ENCODE results near the gene RHOBTB1.

RHOBTB1 gene

DNA sequence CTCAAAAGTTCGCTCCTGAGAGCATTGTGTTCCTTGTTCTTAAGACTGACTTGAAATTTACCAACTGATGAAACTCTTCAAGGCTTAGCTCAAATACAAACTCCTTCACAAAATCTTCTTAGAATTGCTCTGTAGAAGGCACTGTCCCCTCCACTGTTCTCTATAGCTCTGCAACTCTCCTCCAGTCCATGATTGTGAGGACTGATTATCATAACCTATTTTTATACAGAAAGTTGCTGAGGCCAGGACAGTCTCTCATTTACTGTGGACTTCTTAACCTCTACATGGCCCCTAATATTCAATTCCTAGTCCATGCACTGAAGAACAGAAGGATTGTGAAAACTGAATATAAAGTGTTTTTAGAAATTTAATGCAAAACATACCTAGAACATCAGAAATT, 53.2 kb downstream of the RHOBTB1 start:
- Histone ChIP-seq H3K27ac (ENCODE audit: low read length) (no peak overlapping the region), H3K4me1 (ENCODE audit: control insufficient read depth, insufficient read depth, low read length) (no peaks in the 10 kb centered on the region), H3K9ac (ENCODE audit: low read length in 2 of 2) (no peak overlapping the region), H3K27me3 (ENCODE audit: control insufficient read depth in 1 of 2, insufficient read depth in 2 of 2, low read length in 2 of 2) (no peaks in the 10 kb centered on the region), H3K4me3 (ENCODE audit: low read length in 2 of 2) (no peak overlapping the region), H3K9me3 (ENCODE audit: control insufficient read depth in 2 of 2, low read length in 2 of 2) (no peaks in the 10 kb centered on the region), H3K36me3 (ENCODE audit: control insufficient read depth in 2 of 2, insufficient read depth in 2 of 2, low read length in 2 of 2) (peaks cover 0 to 13% of the 10 kb centered on the region in 2 donors)

DNA sequence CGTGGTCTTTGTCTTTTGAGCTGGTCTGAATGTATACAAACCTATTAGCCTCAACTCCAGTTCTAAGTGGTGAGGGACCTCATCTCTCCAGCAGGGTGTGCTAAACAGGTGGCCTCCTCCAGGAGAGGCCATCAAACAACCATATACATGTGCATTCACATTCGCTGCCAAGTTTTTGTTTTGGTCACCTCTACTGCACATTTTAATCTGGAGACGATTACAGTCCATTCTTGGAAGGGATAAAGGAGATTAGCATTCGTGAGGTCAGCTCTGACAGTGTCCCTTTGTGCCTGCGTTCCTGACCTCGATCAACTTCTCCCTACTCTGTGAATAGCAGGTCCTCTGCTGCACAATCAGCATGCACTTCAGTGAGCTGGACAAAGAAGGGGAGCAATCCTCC, 60.8 kb downstream of the RHOBTB1 start:
- Histone ChIP-seq H3K9me3 (ENCODE audit: control insufficient read depth in 2 of 2, low read length in 2 of 2) (no peaks in the 10 kb centered on the region), H3K36me3 (ENCODE audit: control insufficient read depth in 2 of 2, insufficient read depth in 2 of 2, low read length in 2 of 2) (peaks cover 7 to 26% of the 10 kb centered on the region in 2 donors), H3K4me3 (ENCODE audit: low read length in 2 of 2) (no peak overlapping the region), H3K9ac (ENCODE audit: low read length in 2 of 2) (no peak overlapping the region), H3K27me3 (ENCODE audit: control insufficient read depth in 1 of 2, insufficient read depth in 2 of 2, low read length in 2 of 2) (no peaks in the 10 kb centered on the region), H3K27ac (ENCODE audit: low read length) (no peak overlapping the region), H3K4me1 (ENCODE audit: control insufficient read depth, insufficient read depth, low read length) (no peaks in the 10 kb centered on the region)

DNA sequence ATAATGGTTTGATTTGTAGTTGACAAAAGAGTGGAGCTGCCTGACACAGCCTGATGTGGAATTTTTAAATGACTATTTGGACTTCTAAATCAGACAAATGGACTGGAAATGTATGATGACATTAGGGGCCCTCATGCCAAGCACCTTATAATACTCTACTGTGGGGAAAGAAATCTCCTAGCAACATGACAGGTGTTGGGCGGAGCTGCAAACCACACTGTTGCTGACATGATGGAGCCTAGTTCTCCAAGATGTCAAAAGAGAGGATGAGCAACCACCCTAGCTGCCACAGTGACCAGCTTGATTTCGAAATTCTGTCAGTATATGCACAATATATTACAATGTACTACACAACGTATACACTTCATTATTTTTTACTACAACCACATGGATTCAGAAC, 65.8 kb downstream of the RHOBTB1 start:
- Histone ChIP-seq H3K9me3 (ENCODE audit: control insufficient read depth in 2 of 2, low read length in 2 of 2) (no peaks in the 10 kb centered on the region), H3K4me1 (ENCODE audit: control insufficient read depth, insufficient read depth, low read length) (no peaks in the 10 kb centered on the region), H3K4me3 (ENCODE audit: low read length in 2 of 2) (no peak overlapping the region), H3K27ac (ENCODE audit: low read length) (no peak overlapping the region), H3K9ac (ENCODE audit: low read length in 2 of 2) (no peak overlapping the region), H3K36me3 (ENCODE audit: control insufficient read depth in 2 of 2, insufficient read depth in 2 of 2, low read length in 2 of 2) (peaks cover 10 to 12% of the 10 kb centered on the region in 2 donors), H3K27me3 (ENCODE audit: control insufficient read depth in 1 of 2, insufficient read depth in 2 of 2, low read length in 2 of 2) (no peaks in the 10 kb centered on the region)

DNA sequence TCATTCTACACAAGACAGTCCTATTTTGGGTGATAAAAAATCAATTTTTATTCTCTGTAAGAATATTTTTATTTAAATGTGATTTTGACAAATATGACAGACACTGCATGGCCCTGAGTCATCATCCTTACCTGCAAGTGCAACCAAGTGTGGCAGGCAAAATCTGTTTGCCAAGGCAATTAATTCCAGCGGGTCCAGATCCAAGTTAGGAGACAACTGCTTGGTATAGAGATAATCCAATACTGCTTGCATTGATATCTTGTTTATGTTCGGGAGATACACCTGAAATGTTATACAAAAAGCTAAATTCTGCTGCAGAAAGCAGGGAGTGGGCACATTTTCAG, 66.2 kb downstream of the RHOBTB1 start:
- H3K27me3 ChIP-seq (ENCODE audit: control insufficient read depth in 1 of 2, insufficient read depth in 2 of 2, low read length in 2 of 2): no peaks in the 10 kb centered on the region
- H3K36me3 ChIP-seq (ENCODE audit: control insufficient read depth in 2 of 2, insufficient read depth in 2 of 2, low read length in 2 of 2): peaks cover 12 to 13% of the 10 kb centered on the region in 2 donors
- H3K4me3 ChIP-seq (ENCODE audit: low read length in 2 of 2): no peak overlapping the region
- H3K9ac ChIP-seq (ENCODE audit: low read length in 2 of 2): no peak overlapping the region
- no peaks in the 10 kb centered on the region for H3K9me3 ChIP-seq (ENCODE audit: control insufficient read depth in 2 of 2, low read length in 2 of 2)
- H3K27ac ChIP-seq (ENCODE audit: low read length): no peak overlapping the region
- H3K4me1 ChIP-seq (ENCODE audit: control insufficient read depth, insufficient read depth, low read length): no peaks in the 10 kb centered on the region

DNA sequence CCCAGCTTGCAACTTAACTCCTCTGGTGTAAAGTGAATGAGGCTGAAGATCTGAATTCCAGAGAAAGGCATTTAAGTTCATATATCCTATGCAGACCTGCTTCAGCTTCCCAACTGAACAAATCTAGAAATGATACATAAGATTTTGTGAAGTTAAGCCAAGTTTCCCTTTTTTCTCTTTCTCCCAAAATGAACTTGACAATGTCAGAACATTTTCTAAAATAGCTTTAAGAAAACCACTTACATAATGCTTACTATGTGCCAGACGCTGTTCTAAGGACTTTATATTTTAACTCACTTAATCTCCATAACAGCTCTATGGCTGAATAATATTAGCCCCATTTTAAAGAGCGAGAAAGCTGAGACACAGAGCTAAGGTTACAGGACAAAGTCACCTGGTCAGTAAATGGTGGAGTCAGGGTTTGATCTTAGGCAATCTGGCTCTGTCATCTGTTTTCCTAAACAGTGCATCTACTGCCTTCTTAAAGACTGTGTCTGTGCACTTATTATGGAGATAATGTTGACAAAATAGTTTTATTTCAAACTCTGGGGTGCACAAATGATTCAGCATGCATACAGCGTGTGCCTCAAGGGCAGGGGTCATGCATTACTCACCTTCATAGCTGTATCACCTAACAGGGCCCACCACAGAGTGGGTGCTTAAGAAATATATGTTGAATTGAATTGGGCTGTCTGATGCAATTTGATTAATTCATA, 66.8 kb downstream of the RHOBTB1 start:
- no peaks in the 10 kb centered on the region for H3K4me1 ChIP-seq (ENCODE audit: control insufficient read depth, insufficient read depth, low read length)
- no peak overlapping the region for H3K4me3 ChIP-seq (ENCODE audit: low read length in 2 of 2)
- H3K27me3 ChIP-seq (ENCODE audit: control insufficient read depth in 1 of 2, insufficient read depth in 2 of 2, low read length in 2 of 2): no peaks in the 10 kb centered on the region
- no peaks in the 10 kb centered on the region for H3K9me3 ChIP-seq (ENCODE audit: control insufficient read depth in 2 of 2, low read length in 2 of 2)
- peaks cover 12 to 13% of the 10 kb centered on the region in 2 donors for H3K36me3 ChIP-seq (ENCODE audit: control insufficient read depth in 2 of 2, insufficient read depth in 2 of 2, low read length in 2 of 2)
- no peak overlapping the region for H3K27ac ChIP-seq (ENCODE audit: low read length)
- no peak overlapping the region for H3K9ac ChIP-seq (ENCODE audit: low read length in 2 of 2)

DNA sequence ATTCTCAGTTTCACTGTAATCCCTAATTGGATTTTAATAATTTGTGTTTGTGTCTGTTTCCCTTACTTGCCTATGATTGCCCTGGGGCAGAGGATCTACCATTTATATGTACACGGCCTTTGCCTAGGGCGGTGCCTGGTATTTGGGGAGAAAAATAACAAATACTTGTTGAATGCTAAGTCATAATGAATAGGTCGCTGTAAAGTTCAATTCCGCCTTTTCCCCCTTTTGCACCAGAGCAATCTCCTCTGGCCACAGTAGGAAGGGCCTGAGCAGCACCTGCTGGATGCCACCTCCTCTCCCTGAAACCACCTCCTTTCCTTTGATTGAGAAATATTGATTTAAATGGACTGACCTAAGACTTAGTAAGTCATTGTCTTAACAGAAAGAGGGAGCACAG, 70.2 kb downstream of the RHOBTB1 start:
- Histone ChIP-seq H3K36me3 (ENCODE audit: control insufficient read depth in 2 of 2, insufficient read depth in 2 of 2, low read length in 2 of 2) (peaks cover 13 to 22% of the 10 kb centered on the region in 2 donors), H3K27me3 (ENCODE audit: control insufficient read depth in 1 of 2, insufficient read depth in 2 of 2, low read length in 2 of 2) (no peaks in the 10 kb centered on the region), H3K4me1 (ENCODE audit: control insufficient read depth, insufficient read depth, low read length) (no peaks in the 10 kb centered on the region), H3K27ac (ENCODE audit: low read length) (no peak overlapping the region), H3K4me3 (ENCODE audit: low read length in 2 of 2) (no peak overlapping the region), H3K9me3 (ENCODE audit: control insufficient read depth in 2 of 2, low read length in 2 of 2) (no peaks in the 10 kb centered on the region), H3K9ac (ENCODE audit: low read length in 2 of 2) (no peak overlapping the region)

DNA sequence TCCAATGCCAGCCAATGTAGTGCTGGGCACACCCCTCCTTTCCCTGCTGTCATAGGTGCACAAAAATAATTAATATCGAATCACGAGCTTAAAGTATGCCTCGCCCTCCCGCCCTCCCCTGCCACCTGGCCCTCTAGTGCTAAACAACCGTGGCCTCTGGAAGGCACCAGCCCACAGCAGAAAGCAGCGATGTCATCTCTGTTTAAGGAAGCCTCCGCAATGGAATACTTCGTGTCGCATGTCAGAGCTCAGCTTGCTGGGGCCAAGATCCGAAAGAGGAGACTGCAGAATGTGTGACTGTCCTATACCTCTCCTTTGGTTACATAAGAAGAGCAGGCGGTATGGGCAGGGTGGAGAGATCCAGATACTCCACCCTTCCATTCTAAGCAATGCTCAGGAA, 71.5 kb downstream of the RHOBTB1 start:
- Histone ChIP-seq H3K27ac (ENCODE audit: low read length) (no peak overlapping the region), H3K9ac (ENCODE audit: low read length in 2 of 2) (no peak overlapping the region), H3K27me3 (ENCODE audit: control insufficient read depth in 1 of 2, insufficient read depth in 2 of 2, low read length in 2 of 2) (no peaks in the 10 kb centered on the region), H3K36me3 (ENCODE audit: control insufficient read depth in 2 of 2, insufficient read depth in 2 of 2, low read length in 2 of 2) (peaks cover 9 to 16% of the 10 kb centered on the region in 2 donors), H3K4me3 (ENCODE audit: low read length in 2 of 2) (no peak overlapping the region), H3K9me3 (ENCODE audit: control insufficient read depth in 2 of 2, low read length in 2 of 2) (no peaks in the 10 kb centered on the region), H3K4me1 (ENCODE audit: control insufficient read depth, insufficient read depth, low read length) (no peaks in the 10 kb centered on the region)

DNA sequence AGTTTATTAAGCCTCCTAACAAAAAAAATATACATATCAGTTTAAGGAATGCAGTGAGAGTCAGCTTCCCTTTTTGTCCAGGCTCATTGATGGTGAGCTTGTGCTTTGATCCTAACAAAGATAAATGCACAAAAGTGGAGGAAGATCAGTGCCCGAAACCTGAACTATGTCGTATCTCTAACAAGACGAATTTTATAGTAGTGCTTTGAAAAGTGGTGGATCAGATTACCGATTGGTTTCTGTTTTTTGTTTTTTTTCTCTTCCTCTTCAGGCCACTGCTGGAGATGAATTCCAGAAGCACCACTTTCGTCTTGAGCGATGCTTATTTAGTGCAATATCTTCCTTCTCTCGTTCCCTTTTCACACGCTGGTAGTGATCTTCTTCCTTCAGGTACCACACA, 72.8 kb downstream of the RHOBTB1 start:
- H3K27me3 ChIP-seq (ENCODE audit: control insufficient read depth in 1 of 2, insufficient read depth in 2 of 2, low read length in 2 of 2): no peaks in the 10 kb centered on the region
- no peaks in the 10 kb centered on the region for H3K4me1 ChIP-seq (ENCODE audit: control insufficient read depth, insufficient read depth, low read length)
- H3K27ac ChIP-seq (ENCODE audit: low read length): no peak overlapping the region
- H3K9me3 ChIP-seq (ENCODE audit: control insufficient read depth in 2 of 2, low read length in 2 of 2): no peaks in the 10 kb centered on the region
- H3K4me3 ChIP-seq (ENCODE audit: low read length in 2 of 2): no peak overlapping the region
- no peak overlapping the region for H3K9ac ChIP-seq (ENCODE audit: low read length in 2 of 2)
- H3K36me3 ChIP-seq (ENCODE audit: control insufficient read depth in 2 of 2, insufficient read depth in 2 of 2, low read length in 2 of 2): peaks cover 9 to 16% of the 10 kb centered on the region in 2 donors

DNA sequence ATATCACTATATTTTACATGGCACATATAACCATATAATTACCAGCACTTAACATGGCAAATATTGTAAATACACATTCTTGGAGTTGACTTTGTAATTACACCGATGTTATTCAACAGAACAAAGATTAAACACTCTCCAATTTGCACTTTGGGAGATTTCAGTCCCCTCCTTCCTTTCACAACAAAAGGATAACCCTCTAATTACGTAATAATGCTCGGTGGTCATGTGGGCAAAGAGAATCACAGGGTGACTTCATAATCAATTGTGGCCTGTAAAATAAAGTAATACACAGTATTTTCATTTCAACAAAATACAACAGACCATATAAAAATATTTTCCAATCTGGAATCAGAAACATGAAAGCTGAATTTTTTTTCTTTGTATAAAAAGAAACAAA, 73.2 kb downstream of the RHOBTB1 start:
- H3K27ac ChIP-seq (ENCODE audit: low read length): no peak overlapping the region
- no peaks in the 10 kb centered on the region for H3K4me1 ChIP-seq (ENCODE audit: control insufficient read depth, insufficient read depth, low read length)
- H3K27me3 ChIP-seq (ENCODE audit: control insufficient read depth in 1 of 2, insufficient read depth in 2 of 2, low read length in 2 of 2): no peaks in the 10 kb centered on the region
- H3K36me3 ChIP-seq (ENCODE audit: control insufficient read depth in 2 of 2, insufficient read depth in 2 of 2, low read length in 2 of 2): peaks cover 9 to 16% of the 10 kb centered on the region in 2 donors
- no peak overlapping the region for H3K9ac ChIP-seq (ENCODE audit: low read length in 2 of 2)
- no peaks in the 10 kb centered on the region for H3K9me3 ChIP-seq (ENCODE audit: control insufficient read depth in 2 of 2, low read length in 2 of 2)
- no peak overlapping the region for H3K4me3 ChIP-seq (ENCODE audit: low read length in 2 of 2)

DNA sequence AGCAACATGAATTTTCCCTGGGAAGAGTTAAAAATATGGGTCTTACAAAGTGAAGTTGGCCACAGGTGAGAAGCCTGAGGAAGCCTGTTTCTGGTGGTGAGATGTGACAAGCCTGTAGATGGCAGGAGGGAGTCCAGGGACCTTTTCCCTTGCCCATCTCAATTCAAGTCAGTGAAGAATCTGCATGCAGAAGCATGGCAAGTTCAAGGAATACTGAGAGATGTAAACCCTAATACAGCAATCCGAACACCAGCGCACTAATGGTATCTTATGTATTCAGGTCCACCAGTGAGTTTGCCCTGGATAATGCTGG, 73.6 kb downstream of the RHOBTB1 start:
- Histone ChIP-seq H3K27me3 (ENCODE audit: control insufficient read depth in 1 of 2, insufficient read depth in 2 of 2, low read length in 2 of 2) (no peaks in the 10 kb centered on the region), H3K36me3 (ENCODE audit: control insufficient read depth in 2 of 2, insufficient read depth in 2 of 2, low read length in 2 of 2) (peaks cover 5 to 16% of the 10 kb centered on the region in 2 donors), H3K9me3 (ENCODE audit: control insufficient read depth in 2 of 2, low read length in 2 of 2) (no peaks in the 10 kb centered on the region), H3K4me3 (ENCODE audit: low read length in 2 of 2) (no peak overlapping the region), H3K4me1 (ENCODE audit: control insufficient read depth, insufficient read depth, low read length) (no peaks in the 10 kb centered on the region), H3K27ac (ENCODE audit: low read length) (no peak overlapping the region), H3K9ac (ENCODE audit: low read length in 2 of 2) (no peak overlapping the region)

DNA sequence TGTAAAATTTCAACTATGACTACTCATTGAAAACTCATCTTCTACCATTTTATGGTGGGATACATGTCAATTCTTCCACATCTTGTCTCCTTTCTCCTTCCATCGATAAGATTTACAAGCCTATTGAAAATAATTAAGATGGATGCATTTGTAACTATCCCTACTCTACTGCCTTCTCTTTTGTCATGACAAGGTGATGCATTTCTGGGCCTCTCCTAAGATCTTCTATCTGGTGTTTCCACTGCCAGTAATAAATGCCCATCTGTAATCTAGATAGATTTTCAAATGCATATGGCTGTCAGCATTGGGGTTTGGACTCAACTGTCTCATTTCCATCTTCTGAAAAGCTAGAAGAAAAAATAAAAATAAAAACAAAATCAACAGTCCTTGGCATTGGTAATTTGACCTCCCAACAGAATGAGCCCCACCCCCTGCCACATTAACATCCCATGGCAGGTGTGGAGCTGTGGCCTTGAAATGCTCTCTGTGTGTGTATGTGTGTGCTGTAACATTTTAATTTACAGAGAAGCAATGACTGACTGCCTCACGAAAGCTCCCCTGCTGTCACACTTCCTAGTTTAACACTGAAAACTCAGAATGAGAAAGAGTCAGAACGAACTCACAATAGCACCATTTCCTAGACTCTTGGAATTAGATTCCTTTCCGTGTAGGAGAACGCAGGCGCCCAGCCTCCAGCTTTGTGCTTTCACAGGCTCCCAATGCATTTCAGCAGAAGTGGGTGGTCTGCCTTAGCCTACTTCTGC, 74.2 kb downstream of the RHOBTB1 start:
- no peaks in the 10 kb centered on the region for H3K9me3 ChIP-seq (ENCODE audit: control insufficient read depth in 2 of 2, low read length in 2 of 2)
- H3K27ac ChIP-seq (ENCODE audit: low read length): no peak overlapping the region
- no peaks in the 10 kb centered on the region for H3K27me3 ChIP-seq (ENCODE audit: control insufficient read depth in 1 of 2, insufficient read depth in 2 of 2, low read length in 2 of 2)
- no peaks in the 10 kb centered on the region for H3K4me1 ChIP-seq (ENCODE audit: control insufficient read depth, insufficient read depth, low read length)
- H3K4me3 ChIP-seq (ENCODE audit: low read length in 2 of 2): no peak overlapping the region
- H3K9ac ChIP-seq (ENCODE audit: low read length in 2 of 2): no peak overlapping the region
- peaks cover 5 to 16% of the 10 kb centered on the region in 2 donors for H3K36me3 ChIP-seq (ENCODE audit: control insufficient read depth in 2 of 2, insufficient read depth in 2 of 2, low read length in 2 of 2)

Measured in stomach smooth muscle (tissue), 2 donors.